ENCODE results near the gene SPOUT1.
"Not testable (repeated sequence)": the region's sequence is repeated elsewhere in the genome, so short reads cannot be mapped to it uniquely, and the experiment has no call there.

Gene SPOUT1

GRCh38 chr9:128829477-128830251 is at the start of gene SPOUT1:
SPOUT1 (minus strand) TSS chr9:128829794; CDS start chr9:128829780, 14 bp downstream.
- peak; percentile 79 for DNase-seq (ENCODE audit: low read depth)

- no peak for DNase-seq (ENCODE audit: low read depth)
Measured at GRCh38 chr9:128877852-128878251, 48.3 kb upstream of the SPOUT1 start.

- DNase-seq (ENCODE audit: low read depth) = not testable (repeated sequence)
Measured at GRCh38 chr9:128870941-128871265, 41.3 kb upstream of the SPOUT1 start.

- no peak for DNase-seq (ENCODE audit: low read depth)
Measured at GRCh38 chr9:128870128-128870940, 40.7 kb upstream of the SPOUT1 start.

- peak; percentile 26 for DNase-seq (ENCODE audit: low read depth)
Measured at GRCh38 chr9:128863647-128864046, 34.1 kb upstream of the SPOUT1 start.

- DNase-seq (ENCODE audit: low read depth) = no peak
Measured at GRCh38 chr9:128862401-128862851, 32.8 kb upstream of the SPOUT1 start.

GRCh38 chr9:128861501-128861900 is 31.9 kb upstream of the SPOUT1 start:
- DNase-seq (ENCODE audit: low read depth) = no peak

- DNase-seq (ENCODE audit: low read depth) = no peak
Measured at GRCh38 chr9:128860937-128861336, 31.3 kb upstream of the SPOUT1 start.

GRCh38 chr9:128858476-128858875 is 28.9 kb upstream of the SPOUT1 start:
- not testable (repeated sequence) for DNase-seq (ENCODE audit: low read depth)

GRCh38 chr9:128854454-128854853 is 24.9 kb upstream of the SPOUT1 start:
- DNase-seq (ENCODE audit: low read depth) = not testable (repeated sequence)

GRCh38 chr9:128852646-128853045 is 23.1 kb upstream of the SPOUT1 start:
- not testable (repeated sequence) for DNase-seq (ENCODE audit: low read depth)

GRCh38 chr9:128851779-128852600 is 22.4 kb upstream of the SPOUT1 start:
- peak; percentile 9 for DNase-seq (ENCODE audit: low read depth)

- not testable (repeated sequence) for DNase-seq (ENCODE audit: low read depth)
Measured at GRCh38 chr9:128851024-128851423, 21.4 kb upstream of the SPOUT1 start.

- DNase-seq (ENCODE audit: low read depth) = no peak
Measured at GRCh38 chr9:128847803-128848202, 18.2 kb upstream of the SPOUT1 start.

- DNase-seq (ENCODE audit: low read depth) = no peak
Measured at GRCh38 chr9:128846680-128847030, 17.1 kb upstream of the SPOUT1 start.

GRCh38 chr9:128845186-128845931 is 15.8 kb upstream of the SPOUT1 start:
- no peak for DNase-seq (ENCODE audit: low read depth)

GRCh38 chr9:128843171-128843570 is 13.6 kb upstream of the SPOUT1 start:
- not testable (repeated sequence) for DNase-seq (ENCODE audit: low read depth)

- no peak for DNase-seq (ENCODE audit: low read depth)
Measured at GRCh38 chr9:128841694-128842492, 12.3 kb upstream of the SPOUT1 start.

- DNase-seq (ENCODE audit: low read depth) = no peak
Measured at GRCh38 chr9:128840524-128840923, 10.9 kb upstream of the SPOUT1 start.

- no peak for DNase-seq (ENCODE audit: low read depth)
Measured at GRCh38 chr9:128838338-128838737, 8.7 kb upstream of the SPOUT1 start.

Data from fibroblast of the conjunctiva (primary cell).